Subcutaneous preadipocyte (primary cell): Measurements from ENCODE around the gene UNC5C. TPM values are rescaled to one million over a fixed set of nuclear protein-coding genes. Genes with fewer than 3 reads are reported as not detected.

Source experiments
- total RNA-seq: library from RNA; depleted of rRNA; stranded (reverse); fragments of >200 nt; gene quantifications from 2 replicates; pipeline ENCODE4 v1.2.3, GENCODE V29; 2012

UNC5C gene
- under 0.01 TPM in 2 replicates for total RNA-seq

DNA sequence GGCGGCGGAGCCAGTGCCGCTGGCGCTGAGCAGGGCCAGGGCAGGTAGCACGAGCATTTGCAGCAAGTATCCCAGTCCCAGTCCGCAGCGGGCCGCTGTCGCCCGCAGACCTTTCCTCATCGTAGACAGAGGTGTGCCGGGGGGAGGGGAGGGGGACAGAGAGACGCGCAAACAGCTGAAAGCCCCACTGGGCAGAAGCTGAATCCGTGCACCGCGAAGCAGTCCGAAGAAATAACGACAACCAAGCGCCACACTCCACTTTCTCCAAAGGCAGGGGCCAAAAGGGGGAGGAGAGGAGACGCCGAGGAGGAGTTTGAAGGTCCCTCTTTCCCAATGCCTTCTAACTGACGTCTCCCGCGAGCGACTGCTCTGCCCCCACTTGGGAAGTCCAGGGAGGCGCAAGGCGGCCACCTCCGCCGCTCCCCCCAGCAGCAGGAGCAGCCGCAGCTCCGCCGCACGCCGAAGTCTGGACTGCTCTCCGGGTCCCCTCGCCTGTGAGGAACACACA is at the start of gene UNC5C:
UNC5C (minus strand) TSS at position 236 of the 508 bp plus-strand sequence.

